Erythroblast (primary cell): Measurements from ENCODE around the gene GRM2.

Experiments
- GATA1 ChIP-seq: IDR thresholded peaks from 2 replicates; pipeline ENCODE4 v1.6.1; 2011; ENCODE audit warnings: low read depth, mild to moderate bottlenecking, control low read depth, low read length, moderate library complexity
- POLR2A ChIP-seq: IDR thresholded peaks from 2 replicates; pipeline ENCODE4 v1.6.1; 2011; ENCODE audit warnings: mild to moderate bottlenecking, low read length

DNA sequence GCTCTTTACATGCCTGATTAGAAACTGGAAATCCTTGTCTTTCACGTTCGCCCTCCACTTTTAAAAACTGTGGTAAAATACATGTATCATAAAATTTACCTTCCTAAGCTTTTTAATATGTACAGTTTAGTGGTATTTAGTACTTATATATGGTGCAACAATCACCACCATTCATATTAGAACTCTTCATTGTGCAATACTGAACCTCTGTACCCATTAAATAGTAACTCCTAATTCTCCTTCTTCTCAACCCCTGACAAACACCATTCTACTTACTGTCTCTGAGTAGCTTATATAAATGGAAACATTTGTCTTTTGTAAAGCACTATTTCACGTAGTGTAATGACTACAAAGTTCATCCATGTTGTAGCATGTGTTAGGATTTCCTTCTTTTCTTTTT, 28.2 kb downstream of the GRM2 start:
- no peak for TF ChIP-seq POLR2A
- no peak for TF ChIP-seq GATA1
